WTC11 (cell line): Measurements from ENCODE around the gene AMOTL1. TPM values are rescaled to one million over a fixed set of nuclear protein-coding genes. Genes with fewer than 3 reads are reported as not detected.

ENCODE experiments used
- ATAC-seq: fragments of 200-7000 bp; cut with Tn5 transposase; 2 replicates; pipeline ENCODE4 v1.10.0; 2021; ENCODE audit warnings: mild to moderate bottlenecking, moderate library complexity
- CTCF ChIA-PET: fragments of 300-600 bp; sonication (Branson Sonifier 250); formaldehyde crosslinking; loops from one replicate; lab custom pipeline; 2021; ENCODE audit warnings: antibody characterized with exemption; lab: Charles Lee
- POLR2A ChIA-PET: fragments of 350-600 bp; sonication (Branson Sonifier 250); formaldehyde crosslinking; loops from one replicate; lab custom pipeline; 2021; ENCODE audit warnings: antibody characterized with exemption; lab: Charles Lee
- DNase-seq: peaks from one replicate; pipeline ENCODE4 v3.0.0; 2021; ENCODE audit warnings: low spot score
- H3K27ac Mint-ChIP-seq: 2 replicates; pipeline ENCODE4 v1.8.0; 2021; ENCODE audit warnings: mixed read lengths
- H3K27me3 Mint-ChIP-seq: 2 replicates; pipeline ENCODE4 v1.8.0; 2021; ENCODE audit warnings: low read depth, mild to moderate bottlenecking, moderate library complexity, mixed read lengths
- H3K36me3 Mint-ChIP-seq: 2 replicates; pipeline ENCODE4 v1.8.0; 2021; ENCODE audit warnings: mixed read lengths
- H3K4me1 Mint-ChIP-seq: 2 replicates; pipeline ENCODE4 v1.8.0; 2022; ENCODE audit warnings: mixed read lengths
- H3K4me3 Mint-ChIP-seq: 2 replicates; pipeline ENCODE4 v1.8.0; 2021; ENCODE audit warnings: mild to moderate bottlenecking, moderate library complexity, mixed read lengths
- H3K9me3 Mint-ChIP-seq: 2 replicates; pipeline ENCODE4 v1.8.0; 2021; ENCODE audit warnings: mixed read lengths
- CREB1 ChIP-seq: sonication (generic); formaldehyde crosslinking; IDR thresholded peaks from 2 replicates; pipeline ENCODE4 v1.8.0; 2023; ENCODE audit warnings: mild to moderate bottlenecking, missing genetic modification reagents
- ETV6 ChIP-seq: sonication (generic); formaldehyde crosslinking; IDR thresholded peaks from 2 replicates; pipeline ENCODE4 v1.8.1; 2022; ENCODE audit warnings: mild to moderate bottlenecking, missing genetic modification reagents
- NFATC4 ChIP-seq: fragments of 250-450 bp; sonication (Bioruptor Pico); IDR thresholded peaks from 2 replicates; pipeline ENCODE4 v1.9.0; 2021; ENCODE audit warnings: mild to moderate bottlenecking
- PRRX2 ChIP-seq: fragments of 250-450 bp; sonication (Bioruptor Pico); IDR thresholded peaks from 2 replicates; pipeline ENCODE4 v1.8.0; 2021; ENCODE audit warnings: mild to moderate bottlenecking
- ZNF232 ChIP-seq: sonication (generic); formaldehyde crosslinking; IDR thresholded peaks from 2 replicates; pipeline ENCODE4 v1.8.0; 2022; ENCODE audit warnings: mild to moderate bottlenecking, missing genetic modification reagents
- total RNA-seq: library from RNA; stranded (reverse); gene quantifications from 3 replicates; pipeline ENCODE4 v1.2.3, GENCODE V29; 2021
- TF ChIP-seq, protein P1 (sequence below): sonication (generic); formaldehyde crosslinking; IDR thresholded peaks from 2 replicates; pipeline ENCODE4 v1.8.0; 2023; ENCODE audit warnings: mild to moderate bottlenecking, missing genetic modification reagents
- TF ChIP-seq, protein P2 (sequence below): sonication (generic); formaldehyde crosslinking; IDR thresholded peaks from 2 replicates; pipeline ENCODE4 v1.8.1; 2023; ENCODE audit warnings: mild to moderate bottlenecking, moderate library complexity, missing genetic modification reagents
- TF ChIP-seq, protein P3 (sequence below): sonication (generic); formaldehyde crosslinking; IDR thresholded peaks from 2 replicates; pipeline ENCODE4 v1.8.1; 2022; ENCODE audit warnings: mild to moderate bottlenecking, missing genetic modification reagents, moderate library complexity, borderline replicate concordance
- TF ChIP-seq, protein P4 (sequence below): sonication (generic); formaldehyde crosslinking; IDR thresholded peaks from 2 replicates; pipeline ENCODE4 v1.8.1; 2023; ENCODE audit warnings: mild to moderate bottlenecking, missing genetic modification reagents, borderline replicate concordance
- TF ChIP-seq, protein P5 (sequence below): sonication (generic); formaldehyde crosslinking; IDR thresholded peaks from 2 replicates; pipeline ENCODE4 v1.8.1; 2023; ENCODE audit warnings: mild to moderate bottlenecking, missing genetic modification reagents, moderate library complexity

Gene AMOTL1
- total RNA-seq, 1 experiment from 2014 or later = 39.8 TPM

DNA sequence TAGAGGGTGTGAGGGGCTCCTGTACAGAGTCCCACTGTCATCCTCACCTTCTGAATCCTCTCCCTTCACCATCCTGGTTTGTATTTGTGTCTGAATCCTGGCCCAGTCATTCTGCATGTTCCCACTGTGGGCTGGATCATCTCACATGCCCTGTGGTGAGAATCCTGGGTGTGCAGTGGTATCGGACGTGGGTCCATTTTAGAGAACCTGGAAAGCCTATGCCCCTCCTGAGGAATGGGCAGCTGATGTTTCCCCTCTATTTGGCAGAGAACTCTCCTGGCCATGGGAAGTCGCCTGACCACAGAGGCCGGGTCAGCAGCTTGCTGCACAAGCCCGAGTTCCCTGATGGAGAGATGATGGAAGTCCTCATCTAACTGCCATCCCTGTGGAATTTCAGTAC, 102.3 kb downstream of the AMOTL1 start:
- DNase-seq (no peak), ATAC-seq (no peak)
- Mint-ChIP-seq H3K4me1 (peaks cover 20% of the 10 kb centered on the region), H3K4me3 (no peak overlapping the region), H3K9me3 (no peaks in the 10 kb centered on the region), H3K27me3 (no peaks in the 10 kb centered on the region), H3K36me3 (peaks cover 55% of the 10 kb centered on the region), H3K27ac (no peak overlapping the region)
- TF ChIP-seq CREB1 (CRISPR knock-in tag) (no peak), NFATC4 (CRISPR knock-in tag) (no peak)
- ChIA-PET POLR2A (no interaction called here), CTCF (no interaction called here)

DNA sequence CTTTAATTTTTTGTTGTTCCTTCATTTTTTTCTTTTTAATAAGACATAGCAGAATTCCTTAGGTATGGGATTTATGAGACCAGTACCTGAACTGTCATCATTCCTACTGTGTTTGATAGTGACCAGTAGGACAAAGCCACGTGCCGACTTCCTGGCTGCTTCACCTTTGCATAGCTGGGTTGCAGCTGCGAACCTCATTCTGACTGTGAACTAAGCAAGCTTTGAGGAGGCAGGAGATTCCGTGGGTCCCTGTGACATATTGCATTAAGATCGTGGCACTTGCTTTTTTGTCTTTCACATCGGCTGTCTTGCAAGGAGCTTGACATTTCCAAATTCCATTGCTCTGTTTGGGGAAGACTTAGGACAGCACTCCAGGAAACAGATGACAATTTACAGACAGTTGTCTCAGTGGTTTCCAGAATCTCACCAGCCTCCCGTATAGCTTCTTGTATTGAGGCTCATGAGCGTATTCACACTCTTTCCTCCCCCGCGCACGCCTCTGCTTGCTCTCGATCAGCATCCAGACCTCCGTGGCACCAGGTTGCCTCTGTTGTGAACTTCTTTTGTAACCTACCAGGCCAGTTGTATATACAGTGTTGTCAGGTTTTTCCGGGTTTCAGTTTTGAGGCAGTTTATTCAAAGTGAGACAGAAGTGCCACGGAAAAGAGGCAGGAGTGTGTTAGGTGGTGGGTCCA, 103.5 kb downstream of the AMOTL1 start:
- peaks cover 48% of the 10 kb centered on the region for H3K36me3 Mint-ChIP-seq
- no peaks in the 10 kb centered on the region for H3K27me3 Mint-ChIP-seq
- no peak overlapping the region for H3K27ac Mint-ChIP-seq
- TF ChIP-seq, protein P1, sequence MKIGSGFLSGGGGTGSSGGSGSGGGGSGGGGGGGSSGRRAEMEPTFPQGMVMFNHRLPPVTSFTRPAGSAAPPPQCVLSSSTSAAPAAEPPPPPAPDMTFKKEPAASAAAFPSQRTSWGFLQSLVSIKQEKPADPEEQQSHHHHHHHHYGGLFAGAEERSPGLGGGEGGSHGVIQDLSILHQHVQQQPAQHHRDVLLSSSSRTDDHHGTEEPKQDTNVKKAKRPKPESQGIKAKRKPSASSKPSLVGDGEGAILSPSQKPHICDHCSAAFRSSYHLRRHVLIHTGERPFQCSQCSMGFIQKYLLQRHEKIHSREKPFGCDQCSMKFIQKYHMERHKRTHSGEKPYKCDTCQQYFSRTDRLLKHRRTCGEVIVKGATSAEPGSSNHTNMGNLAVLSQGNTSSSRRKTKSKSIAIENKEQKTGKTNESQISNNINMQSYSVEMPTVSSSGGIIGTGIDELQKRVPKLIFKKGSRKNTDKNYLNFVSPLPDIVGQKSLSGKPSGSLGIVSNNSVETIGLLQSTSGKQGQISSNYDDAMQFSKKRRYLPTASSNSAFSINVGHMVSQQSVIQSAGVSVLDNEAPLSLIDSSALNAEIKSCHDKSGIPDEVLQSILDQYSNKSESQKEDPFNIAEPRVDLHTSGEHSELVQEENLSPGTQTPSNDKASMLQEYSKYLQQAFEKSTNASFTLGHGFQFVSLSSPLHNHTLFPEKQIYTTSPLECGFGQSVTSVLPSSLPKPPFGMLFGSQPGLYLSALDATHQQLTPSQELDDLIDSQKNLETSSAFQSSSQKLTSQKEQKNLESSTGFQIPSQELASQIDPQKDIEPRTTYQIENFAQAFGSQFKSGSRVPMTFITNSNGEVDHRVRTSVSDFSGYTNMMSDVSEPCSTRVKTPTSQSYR (CRISPR knock-in tag) = no peak
- TF ChIP-seq NFATC4 (CRISPR knock-in tag) (no peak), ETV6 (CRISPR knock-in tag) (no peak), ZNF232 (no peak), PRRX2 (no peak)
- TF ChIP-seq, protein P2, sequence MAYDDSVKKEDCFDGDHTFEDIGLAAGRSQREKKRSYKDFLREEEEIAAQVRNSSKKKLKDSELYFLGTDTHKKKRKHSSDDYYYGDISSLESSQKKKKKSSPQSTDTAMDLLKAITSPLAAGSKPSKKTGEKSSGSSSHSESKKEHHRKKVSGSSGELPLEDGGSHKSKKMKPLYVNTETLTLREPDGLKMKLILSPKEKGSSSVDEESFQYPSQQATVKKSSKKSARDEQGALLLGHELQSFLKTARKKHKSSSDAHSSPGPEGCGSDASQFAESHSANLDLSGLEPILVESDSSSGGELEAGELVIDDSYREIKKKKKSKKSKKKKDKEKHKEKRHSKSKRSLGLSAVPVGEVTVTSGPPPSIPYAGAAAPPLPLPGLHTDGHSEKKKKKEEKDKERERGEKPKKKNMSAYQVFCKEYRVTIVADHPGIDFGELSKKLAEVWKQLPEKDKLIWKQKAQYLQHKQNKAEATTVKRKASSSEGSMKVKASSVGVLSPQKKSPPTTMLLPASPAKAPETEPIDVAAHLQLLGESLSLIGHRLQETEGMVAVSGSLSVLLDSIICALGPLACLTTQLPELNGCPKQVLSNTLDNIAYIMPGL (CRISPR knock-in tag) = no peak
- TF ChIP-seq, protein P3, sequence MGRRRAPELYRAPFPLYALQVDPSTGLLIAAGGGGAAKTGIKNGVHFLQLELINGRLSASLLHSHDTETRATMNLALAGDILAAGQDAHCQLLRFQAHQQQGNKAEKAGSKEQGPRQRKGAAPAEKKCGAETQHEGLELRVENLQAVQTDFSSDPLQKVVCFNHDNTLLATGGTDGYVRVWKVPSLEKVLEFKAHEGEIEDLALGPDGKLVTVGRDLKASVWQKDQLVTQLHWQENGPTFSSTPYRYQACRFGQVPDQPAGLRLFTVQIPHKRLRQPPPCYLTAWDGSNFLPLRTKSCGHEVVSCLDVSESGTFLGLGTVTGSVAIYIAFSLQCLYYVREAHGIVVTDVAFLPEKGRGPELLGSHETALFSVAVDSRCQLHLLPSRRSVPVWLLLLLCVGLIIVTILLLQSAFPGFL (CRISPR knock-in tag) = no peak
- TF ChIP-seq, protein P4, sequence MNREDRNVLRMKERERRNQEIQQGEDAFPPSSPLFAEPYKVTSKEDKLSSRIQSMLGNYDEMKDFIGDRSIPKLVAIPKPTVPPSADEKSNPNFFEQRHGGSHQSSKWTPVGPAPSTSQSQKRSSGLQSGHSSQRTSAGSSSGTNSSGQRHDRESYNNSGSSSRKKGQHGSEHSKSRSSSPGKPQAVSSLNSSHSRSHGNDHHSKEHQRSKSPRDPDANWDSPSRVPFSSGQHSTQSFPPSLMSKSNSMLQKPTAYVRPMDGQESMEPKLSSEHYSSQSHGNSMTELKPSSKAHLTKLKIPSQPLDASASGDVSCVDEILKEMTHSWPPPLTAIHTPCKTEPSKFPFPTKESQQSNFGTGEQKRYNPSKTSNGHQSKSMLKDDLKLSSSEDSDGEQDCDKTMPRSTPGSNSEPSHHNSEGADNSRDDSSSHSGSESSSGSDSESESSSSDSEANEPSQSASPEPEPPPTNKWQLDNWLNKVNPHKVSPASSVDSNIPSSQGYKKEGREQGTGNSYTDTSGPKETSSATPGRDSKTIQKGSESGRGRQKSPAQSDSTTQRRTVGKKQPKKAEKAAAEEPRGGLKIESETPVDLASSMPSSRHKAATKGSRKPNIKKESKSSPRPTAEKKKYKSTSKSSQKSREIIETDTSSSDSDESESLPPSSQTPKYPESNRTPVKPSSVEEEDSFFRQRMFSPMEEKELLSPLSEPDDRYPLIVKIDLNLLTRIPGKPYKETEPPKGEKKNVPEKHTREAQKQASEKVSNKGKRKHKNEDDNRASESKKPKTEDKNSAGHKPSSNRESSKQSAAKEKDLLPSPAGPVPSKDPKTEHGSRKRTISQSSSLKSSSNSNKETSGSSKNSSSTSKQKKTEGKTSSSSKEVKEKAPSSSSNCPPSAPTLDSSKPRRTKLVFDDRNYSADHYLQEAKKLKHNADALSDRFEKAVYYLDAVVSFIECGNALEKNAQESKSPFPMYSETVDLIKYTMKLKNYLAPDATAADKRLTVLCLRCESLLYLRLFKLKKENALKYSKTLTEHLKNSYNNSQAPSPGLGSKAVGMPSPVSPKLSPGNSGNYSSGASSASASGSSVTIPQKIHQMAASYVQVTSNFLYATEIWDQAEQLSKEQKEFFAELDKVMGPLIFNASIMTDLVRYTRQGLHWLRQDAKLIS (CRISPR knock-in tag) = no peak
- TF ChIP-seq, protein P5, sequence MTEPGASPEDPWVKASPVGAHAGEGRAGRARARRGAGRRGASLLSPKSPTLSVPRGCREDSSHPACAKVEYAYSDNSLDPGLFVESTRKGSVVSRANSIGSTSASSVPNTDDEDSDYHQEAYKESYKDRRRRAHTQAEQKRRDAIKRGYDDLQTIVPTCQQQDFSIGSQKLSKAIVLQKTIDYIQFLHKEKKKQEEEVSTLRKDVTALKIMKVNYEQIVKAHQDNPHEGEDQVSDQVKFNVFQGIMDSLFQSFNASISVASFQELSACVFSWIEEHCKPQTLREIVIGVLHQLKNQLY (CRISPR knock-in tag) = no peak
- no peaks in the 10 kb centered on the region for H3K9me3 Mint-ChIP-seq
- H3K4me1 Mint-ChIP-seq = peaks cover 15% of the 10 kb centered on the region
- CTCF ChIA-PET = interaction anchor here (1.2 kb wide), 1 partner anchor 131 kb away, joined by 3 read pairs; no protein-coding TSS in a partner anchor
- no peak overlapping the region for H3K4me3 Mint-ChIP-seq
- DNase-seq (no peak), ATAC-seq (no peak)
- POLR2A ChIA-PET = no interaction called here
